ENCODE data around the gene VPS13D. TPM values are rescaled to one million over a fixed set of nuclear protein-coding genes. Genes with fewer than 3 reads are reported as not detected.

Gene VPS13D
- total and polyA plus RNA-seq, 2 of the 4 experiments (the other 2 are of a cell fraction), result 9.0 to 16.3 TPM

- H3K4me3 ChIP-seq (ENCODE audit: insufficient read depth, low read depth, low read length), result no peak overlapping the region
- no peak overlapping the region for H4K8ac ChIP-seq (ENCODE audit: low read depth in 2 of 2, low read length in 2 of 2)
- H3K14ac ChIP-seq (replicated peaks; ENCODE audit: low read depth, low read length), result no peak overlapping the region
- H3K36me3 ChIP-seq (ENCODE audit: control insufficient read depth, insufficient read depth, low read length), result peaks cover 22% of the 10 kb centered on the region
- H4K5ac ChIP-seq (ENCODE audit: low read depth, low read length), result no peak overlapping the region; the same call in 1 of the 2 replicates
- H3K79me1 ChIP-seq (ENCODE audit: low read depth in 1 of 2, low read length in 2 of 2), result no peaks in the 10 kb centered on the region
- ATAC-seq (ENCODE audit: low read depth) (peak; percentile 64), DNase-seq (peak; percentile 73)
- H3K4me2 ChIP-seq (ENCODE audit: low read depth, low read length), result peak overlapping the region; percentile 62; the same call in 1 of the 2 replicates
- H3K9me3 ChIP-seq (ENCODE audit: control insufficient read depth, insufficient read depth, low read length), result no peaks in the 10 kb centered on the region
- dilution Hi-C loops (cut with HindIII; ENCODE audit: low sequenced_read_pairs, unreplicated experiment), result no loop called here
- no peak overlapping the region for H2AK5ac ChIP-seq (ENCODE audit: low read depth, low read length)
- peaks cover 7% of the 10 kb centered on the region; the same call in 1 of the 2 replicates for H3K4me1 ChIP-seq (ENCODE audit: control insufficient read depth, insufficient read depth, low read length)
- H3K27me3 ChIP-seq (ENCODE audit: control insufficient read depth, insufficient read depth, low read length), result no peaks in the 10 kb centered on the region
- peak overlapping the region; percentile 97; the same call in 1 of the 2 replicates for H3K27ac ChIP-seq (ENCODE audit: insufficient read depth, low read length)
- H3K23ac ChIP-seq (ENCODE audit: low read depth, low read length), result no peak overlapping the region
- H2BK15ac ChIP-seq (ENCODE audit: low read depth, low read length), result no peak overlapping the region
- no peak overlapping the region for H2BK120ac ChIP-seq (ENCODE audit: low read depth, low read length)
- intact Hi-C loops (cut with micrococcal nuclease), result no loop called here
- no peak overlapping the region for H4K91ac ChIP-seq (ENCODE audit: insufficient read depth, low read depth, low read length)
- no peak for TF ChIP-seq RCOR1 (IDR thresholded peaks at IDR 0.05; ENCODE audit: insufficient replicate concordance, low read length)
- no peak for TF ChIP-seq NFE2L2 (IDR thresholded peaks at IDR 0.05; ENCODE audit: low read depth, low read length)
- no peak for TF ChIP-seq RAD21 (IDR thresholded peaks at IDR 0.05; ENCODE audit: low read length)
- TF ChIP-seq CHD1 (IDR thresholded peaks at IDR 0.05; ENCODE audit: low read depth, low read length), result no peak
- TF ChIP-seq CEBPB (IDR thresholded peaks at IDR 0.05; ENCODE audit: low read depth, low read length), result no peak
- no peak for TF ChIP-seq MXI1 (IDR thresholded peaks at IDR 0.05; ENCODE audit: borderline replicate concordance, low read depth, low read length)
- no peak for TF ChIP-seq FOS (IDR thresholded peaks at IDR 0.05; ENCODE audit: low read depth, low read length)
- TF ChIP-seq BHLHE40 (IDR thresholded peaks at IDR 0.05; ENCODE audit: low read depth, low read length), result no peak
- TF ChIP-seq ELK1 (IDR thresholded peaks at IDR 0.05; ENCODE audit: borderline replicate concordance, low read depth, low read length), result no peak
- no peak for TF ChIP-seq CTCF (conservative IDR thresholded peaks at IDR 0.05; ENCODE audit: low read depth, low read length)
- TF ChIP-seq RFX5 (IDR thresholded peaks at IDR 0.05; ENCODE audit: low read depth, low read length), result no peak
- TF ChIP-seq MAFK (IDR thresholded peaks at IDR 0.05; ENCODE audit: low read depth, low read length), result no peak
- TF ChIP-seq POLR2A (IDR thresholded peaks at IDR 0.05; ENCODE audit: low read depth, low read length), result no peak
- no peak for TF ChIP-seq MAZ (IDR thresholded peaks at IDR 0.05; ENCODE audit: borderline replicate concordance, low read depth, low read length)
- no peak for TF ChIP-seq USF2 (IDR thresholded peaks at IDR 0.05; ENCODE audit: low read depth, low read length)
- no peak overlapping the region for H3K4ac ChIP-seq (ENCODE audit: low read depth, low read length)
- H3K56ac ChIP-seq (ENCODE audit: extremely low read depth, insufficient read depth, low read length), result no peak overlapping the region
- BruUV-seq (replicated peaks), result no TSS peak
- no peak overlapping the region for H2BK5ac ChIP-seq (ENCODE audit: low read depth, low read length, poor library complexity, severe bottlenecking)
- H4K20me1 ChIP-seq (ENCODE audit: insufficient read depth, low read length), result no peaks in the 10 kb centered on the region
- CTCF ChIA-PET, result no interaction called here
- H3K18ac ChIP-seq (ENCODE audit: low read depth, low read length), result peak overlapping the region; percentile 70; the same call in 1 of the 2 replicates
- WGBS, 2 experiments (ENCODE audit: extremely low coverage in 2 of 2, insufficient read length in 1 of 2), result no CpG with 5 or more reads among the region's 8 CpGs
- no peaks in the 10 kb centered on the region for H3K9me1 ChIP-seq (ENCODE audit: insufficient read depth, low read length)
- in situ Hi-C loops (cut with MboI; ENCODE audit: low sequenced_read_pairs), result no loop called here
- H2AFZ ChIP-seq (replicated peaks; ENCODE audit: low read length, poor library complexity), result no peak overlapping the region
- no peak overlapping the region for H3K9ac ChIP-seq (ENCODE audit: low read depth, low read length)
- no peak overlapping the region for H2AK9ac ChIP-seq (replicated peaks; ENCODE audit: low read depth, low read length, poor library complexity)
- POLR2A ChIA-PET (ENCODE audit: unreplicated experiment), result no interaction called here
- no peak overlapping the region for H2BK20ac ChIP-seq (ENCODE audit: low read depth, low read length)
These were observed 126.4 kb downstream of the VPS13D start for GRCh38 chr1:12356004-12356890.
